Measurements from ENCODE around the gene PLEK.
"Not testable (repeated sequence)": the region's sequence is repeated elsewhere in the genome, so short reads cannot be mapped to it uniquely, and the experiment has no call there.

Gene PLEK, protein sequence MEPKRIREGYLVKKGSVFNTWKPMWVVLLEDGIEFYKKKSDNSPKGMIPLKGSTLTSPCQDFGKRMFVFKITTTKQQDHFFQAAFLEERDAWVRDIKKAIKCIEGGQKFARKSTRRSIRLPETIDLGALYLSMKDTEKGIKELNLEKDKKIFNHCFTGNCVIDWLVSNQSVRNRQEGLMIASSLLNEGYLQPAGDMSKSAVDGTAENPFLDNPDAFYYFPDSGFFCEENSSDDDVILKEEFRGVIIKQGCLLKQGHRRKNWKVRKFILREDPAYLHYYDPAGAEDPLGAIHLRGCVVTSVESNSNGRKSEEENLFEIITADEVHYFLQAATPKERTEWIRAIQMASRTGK
- 1.2 to 3.2 reads per million in 2 donors for total RNA-seq

DNA sequence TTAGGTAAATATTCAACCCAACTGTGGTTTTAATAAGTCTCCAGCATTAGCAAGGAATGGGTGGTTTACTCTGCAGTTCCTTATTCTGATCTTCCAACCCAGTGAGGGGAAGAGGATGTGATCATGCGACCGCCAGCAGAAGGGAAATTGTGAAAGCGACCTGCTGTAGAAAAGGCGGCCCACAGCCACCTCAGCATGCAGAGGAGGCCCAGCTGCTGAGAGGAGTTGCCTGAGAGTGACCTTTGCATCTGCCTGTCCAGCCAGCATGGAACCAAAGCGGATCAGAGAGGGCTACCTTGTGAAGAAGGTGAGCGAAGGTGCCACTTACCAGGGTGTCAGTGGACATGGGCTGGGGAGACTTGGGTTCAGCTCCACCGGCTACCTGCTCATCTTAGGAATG lies at the start of gene PLEK:
PLEK (plus strand) TSS at position 196 of the 400 bp plus-strand sequence; CDS start at position 266, 70 bp downstream.
- peak in 1 of 5 experiments; percentile 35 for DNase-seq

DNA sequence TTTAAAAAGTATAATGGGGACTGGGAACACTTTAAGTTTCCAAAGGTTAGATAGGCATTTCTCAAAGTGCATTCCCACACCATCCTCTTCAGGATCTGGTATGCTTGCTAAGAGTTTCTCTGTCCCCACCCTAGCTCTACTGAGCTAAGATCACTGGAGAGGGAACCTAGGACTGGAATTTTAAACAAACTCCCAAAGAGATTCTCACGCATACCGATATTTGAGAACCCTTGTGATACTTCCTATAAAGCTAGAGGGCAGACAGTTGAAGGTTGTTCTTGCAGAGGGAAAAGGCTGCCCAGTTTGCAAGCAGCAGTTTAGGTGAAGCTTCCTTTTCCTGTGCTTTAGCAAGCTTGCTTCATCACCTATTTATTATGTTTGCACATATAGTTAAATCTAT lies 49.0 kb upstream of the PLEK start:
- no peak for DNase-seq

DNA sequence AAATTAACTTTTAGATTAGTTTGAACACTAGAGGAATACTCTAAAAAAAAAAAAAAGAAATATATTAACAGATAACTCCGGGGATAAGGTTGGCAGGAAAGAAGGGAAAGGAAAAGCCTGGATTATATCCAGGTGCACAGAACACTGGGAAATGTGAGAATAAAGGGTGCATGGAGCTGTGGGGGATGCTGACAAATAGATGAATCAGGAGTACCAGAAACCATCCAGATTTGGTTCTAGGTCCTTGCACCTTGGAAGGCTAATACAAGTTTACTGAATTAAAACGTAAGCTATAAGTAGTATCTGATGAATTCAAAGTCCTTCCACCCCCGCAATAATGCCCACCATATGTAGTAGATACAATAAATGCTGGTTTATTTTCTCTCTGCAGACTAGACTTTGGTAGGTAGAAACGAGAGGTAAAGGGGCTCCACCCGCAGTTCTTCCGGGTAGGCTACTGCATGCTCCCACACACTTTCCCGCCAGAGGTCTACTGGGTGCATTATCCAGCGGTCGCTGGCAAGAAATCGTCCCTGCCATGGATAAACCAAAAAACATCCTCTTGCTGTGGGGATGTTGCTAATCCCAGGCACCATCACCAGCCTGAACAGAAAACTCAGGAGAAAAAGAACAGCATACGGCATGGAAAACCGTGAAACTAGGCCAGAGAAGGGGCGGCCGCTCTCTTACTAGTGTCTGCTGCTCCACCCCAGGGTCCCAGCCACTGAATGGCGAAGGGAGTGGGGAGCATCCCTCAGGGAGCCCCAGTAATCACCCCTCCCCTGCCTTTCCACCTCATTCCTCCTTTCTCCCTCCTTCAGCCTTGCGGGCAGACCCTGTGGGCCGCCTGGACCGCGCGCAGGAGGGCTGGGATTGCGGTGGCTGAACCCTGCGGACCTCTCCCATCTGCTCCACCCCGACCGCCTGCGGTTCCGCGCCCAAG lies 46.8 kb upstream of the PLEK start:
- no peak for DNase-seq

DNA sequence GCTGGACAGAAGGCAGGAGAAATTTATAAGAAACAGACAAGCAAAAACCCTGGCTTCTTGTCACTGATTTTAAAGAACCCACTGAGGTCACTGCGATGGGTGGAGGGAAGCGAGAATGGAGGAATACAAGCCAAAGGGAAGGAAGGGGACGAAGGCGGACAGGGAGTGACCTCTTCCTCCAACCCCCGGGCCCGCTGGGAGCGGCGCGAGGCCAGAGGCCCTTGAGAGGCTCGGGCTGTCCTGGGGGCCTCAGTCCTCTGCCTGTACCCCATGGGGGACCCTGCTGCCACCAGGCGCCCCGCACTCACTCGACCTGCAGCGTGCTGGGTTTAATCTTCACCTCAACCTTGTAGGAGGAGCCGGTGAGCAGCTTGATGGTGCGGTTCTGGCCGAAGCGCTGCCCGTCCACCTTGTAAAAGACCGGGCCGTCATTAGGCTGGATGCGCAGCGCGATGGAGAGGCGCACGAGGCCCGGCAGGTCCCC lies 46.1 kb upstream of the PLEK start:
- no peak for DNase-seq

DNA sequence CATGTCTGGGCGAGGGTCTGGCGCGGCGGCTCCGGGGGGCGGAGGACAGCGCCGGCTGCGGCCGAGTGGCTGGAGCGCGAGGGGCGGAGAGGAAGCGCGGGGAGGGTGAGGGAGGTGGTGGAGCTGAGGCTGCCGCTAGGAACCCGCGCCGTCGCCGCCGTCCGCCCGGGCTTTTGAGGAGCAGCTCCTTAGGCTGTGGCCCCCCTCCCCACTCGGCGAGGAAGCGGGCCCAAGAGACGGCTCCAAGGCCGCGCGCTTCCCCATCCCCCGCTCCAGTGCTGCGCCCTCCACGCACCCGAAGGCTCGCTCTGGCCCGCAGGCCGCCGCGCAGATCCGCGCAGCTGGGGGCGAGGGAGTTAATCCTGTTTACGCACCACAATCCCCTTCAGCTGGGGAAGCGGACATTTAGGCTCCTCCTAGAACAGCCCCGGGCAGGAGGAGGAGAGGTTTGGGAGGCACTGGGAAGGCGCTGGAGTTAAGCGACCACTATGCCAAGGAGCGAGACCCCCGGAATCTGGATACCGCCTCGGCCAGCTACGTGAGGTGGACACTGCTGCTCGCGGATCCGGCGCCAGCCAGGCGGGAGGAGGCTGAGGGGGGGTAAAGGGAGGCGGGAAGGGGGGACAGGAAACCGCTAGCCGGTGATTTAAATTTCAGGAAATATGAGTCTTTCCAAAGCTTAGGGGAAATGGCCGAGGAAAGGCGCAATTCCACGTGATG lies 45.5 kb upstream of the PLEK start, which contains the start of gene CNRIP1:
CNRIP1 (minus strand) TSS at position 552 of the 720 bp plus-strand sequence; CDS start at position 3, 549 bp downstream.
- no peak for DNase-seq

DNA sequence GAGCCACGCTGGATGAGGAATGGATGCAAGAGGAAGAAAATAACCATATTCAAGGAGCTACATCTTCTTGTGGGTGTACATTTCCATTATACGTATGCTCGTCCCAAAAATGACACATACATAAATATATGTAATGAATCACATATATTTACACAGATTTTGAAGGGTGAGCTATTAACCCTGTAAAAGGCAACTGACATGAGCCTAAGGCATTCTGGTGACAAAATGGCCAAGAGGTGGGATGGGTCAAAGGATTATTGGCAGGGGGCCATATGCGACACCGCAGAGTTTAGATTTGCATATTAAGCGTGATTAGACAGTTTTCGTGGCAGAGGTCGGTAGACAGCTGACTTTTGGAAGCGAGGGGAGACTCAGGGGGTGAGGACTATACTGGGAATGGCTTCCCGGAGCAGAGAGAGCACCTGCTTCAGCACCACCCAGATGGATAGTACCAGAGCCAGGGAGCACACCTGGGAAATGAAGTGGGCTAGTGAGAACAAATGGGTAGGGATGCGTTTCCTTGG lies 44.9 kb upstream of the PLEK start:
- DNase-seq, result no peak

DNA sequence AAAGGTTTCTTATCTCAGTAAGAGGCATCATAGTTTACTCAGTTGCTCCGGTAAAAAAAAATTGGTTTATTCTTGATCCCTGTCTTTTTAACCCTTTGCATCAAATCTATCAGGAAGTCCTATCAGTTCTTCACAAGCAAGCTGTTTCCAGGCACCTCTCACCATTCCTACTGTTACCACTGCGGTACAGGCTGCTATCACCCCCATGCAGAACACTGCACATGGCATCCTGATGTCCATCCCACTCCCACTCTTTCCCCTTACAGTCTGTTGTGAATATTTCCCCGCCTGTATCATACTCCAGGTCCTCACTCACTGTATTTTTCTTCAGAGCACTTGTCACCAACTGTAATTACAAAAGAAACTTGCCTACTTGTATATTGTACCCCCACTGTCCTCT lies 40.0 kb upstream of the PLEK start:
- DNase-seq, result no peak

DNA sequence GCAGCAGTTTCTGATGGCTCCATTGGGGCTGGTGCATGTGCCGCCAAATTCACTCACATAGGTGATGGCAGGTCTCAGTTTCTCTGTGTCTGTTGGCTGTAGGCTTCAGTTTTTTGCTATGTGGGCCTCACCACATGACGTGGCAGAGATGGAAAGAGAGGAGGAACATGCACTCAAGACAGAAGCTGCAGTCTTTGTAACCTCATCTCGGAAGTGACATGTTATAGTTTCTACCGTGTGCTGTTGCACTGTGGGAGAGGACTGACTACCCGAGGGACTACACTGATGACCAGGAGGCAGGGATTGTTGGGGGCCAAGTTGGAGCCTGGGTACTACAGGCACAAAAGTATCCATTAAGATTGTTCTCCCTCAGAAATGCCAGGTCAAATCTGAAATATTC lies 36.2 kb upstream of the PLEK start:
- no peak for DNase-seq

DNA sequence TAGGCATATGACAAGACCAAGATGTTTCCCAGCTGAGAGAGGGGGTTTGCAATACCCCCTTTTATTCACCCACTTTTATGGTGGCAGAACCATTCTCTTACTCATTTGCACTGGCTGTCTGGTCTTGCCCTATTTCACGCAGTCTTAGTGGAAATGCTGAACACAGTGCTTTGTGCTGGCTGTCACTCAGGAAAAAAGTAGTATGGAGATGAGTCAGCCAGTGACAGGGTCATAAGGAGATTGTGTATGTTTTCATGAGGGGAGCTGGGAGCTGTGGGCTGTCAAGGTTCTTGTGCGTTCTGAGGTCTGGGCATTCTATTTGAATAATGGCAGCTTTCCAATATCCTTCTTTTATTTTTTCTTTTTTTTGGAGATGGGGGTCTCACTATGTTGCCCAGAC lies 34.4 kb upstream of the PLEK start:
- no peak for DNase-seq

DNA sequence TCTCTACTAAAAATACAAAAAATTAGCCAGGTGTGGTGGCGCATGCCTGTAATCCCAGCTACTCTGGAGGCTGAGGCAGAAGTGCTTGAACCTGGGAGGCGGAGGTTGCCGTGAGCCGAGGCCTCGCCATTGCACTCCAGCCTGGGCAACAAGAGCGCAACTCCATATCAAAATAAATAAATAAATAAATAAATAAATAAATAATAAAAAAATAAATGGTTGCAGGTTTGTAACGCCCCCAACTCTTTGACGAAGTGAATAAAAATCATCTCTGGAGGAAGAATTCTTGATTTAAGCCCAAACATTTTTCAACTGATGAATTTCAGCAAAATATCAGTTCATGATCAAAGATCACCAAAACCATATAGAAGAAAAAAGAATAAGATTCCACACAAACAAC lies 32.1 kb upstream of the PLEK start:
- no peak for DNase-seq

DNA sequence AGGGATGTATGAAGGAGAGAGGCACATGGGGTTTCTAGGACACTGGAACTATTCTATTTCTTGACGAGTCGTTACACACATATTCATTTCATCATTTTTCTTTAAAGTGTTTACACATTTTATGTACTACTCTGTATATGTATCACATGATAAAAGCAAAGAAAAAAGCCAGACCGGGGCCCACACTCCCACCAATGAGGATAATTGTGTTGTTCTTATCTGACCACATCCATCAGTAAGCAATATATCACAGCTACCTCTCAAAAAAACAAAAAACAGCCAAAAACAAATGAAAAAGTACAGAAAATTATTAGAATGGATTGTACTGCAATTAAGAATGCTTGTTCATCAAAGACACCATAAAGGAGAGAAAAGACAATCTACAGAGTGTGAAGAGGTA lies 31.2 kb upstream of the PLEK start:
- no peak for DNase-seq

DNA sequence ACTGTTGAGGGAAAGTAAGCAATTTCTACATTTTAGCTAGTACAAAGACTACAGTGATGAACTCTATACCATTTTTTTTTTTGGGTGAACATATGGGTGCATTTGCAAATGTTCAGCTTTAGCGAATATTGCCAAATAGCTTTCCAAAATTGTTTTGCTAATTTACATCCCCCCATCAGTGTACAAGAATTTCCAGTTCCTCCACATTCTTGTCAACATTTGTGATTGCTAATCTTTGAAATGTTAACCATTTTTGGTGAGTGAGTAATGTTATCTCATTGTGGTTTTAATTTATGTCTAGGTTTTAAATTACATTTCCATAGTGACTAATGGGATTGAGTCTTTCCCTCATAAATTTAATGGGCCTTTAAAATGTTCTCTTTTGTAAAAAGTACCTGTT lies 28.9 kb upstream of the PLEK start:
- no peak for DNase-seq

DNA sequence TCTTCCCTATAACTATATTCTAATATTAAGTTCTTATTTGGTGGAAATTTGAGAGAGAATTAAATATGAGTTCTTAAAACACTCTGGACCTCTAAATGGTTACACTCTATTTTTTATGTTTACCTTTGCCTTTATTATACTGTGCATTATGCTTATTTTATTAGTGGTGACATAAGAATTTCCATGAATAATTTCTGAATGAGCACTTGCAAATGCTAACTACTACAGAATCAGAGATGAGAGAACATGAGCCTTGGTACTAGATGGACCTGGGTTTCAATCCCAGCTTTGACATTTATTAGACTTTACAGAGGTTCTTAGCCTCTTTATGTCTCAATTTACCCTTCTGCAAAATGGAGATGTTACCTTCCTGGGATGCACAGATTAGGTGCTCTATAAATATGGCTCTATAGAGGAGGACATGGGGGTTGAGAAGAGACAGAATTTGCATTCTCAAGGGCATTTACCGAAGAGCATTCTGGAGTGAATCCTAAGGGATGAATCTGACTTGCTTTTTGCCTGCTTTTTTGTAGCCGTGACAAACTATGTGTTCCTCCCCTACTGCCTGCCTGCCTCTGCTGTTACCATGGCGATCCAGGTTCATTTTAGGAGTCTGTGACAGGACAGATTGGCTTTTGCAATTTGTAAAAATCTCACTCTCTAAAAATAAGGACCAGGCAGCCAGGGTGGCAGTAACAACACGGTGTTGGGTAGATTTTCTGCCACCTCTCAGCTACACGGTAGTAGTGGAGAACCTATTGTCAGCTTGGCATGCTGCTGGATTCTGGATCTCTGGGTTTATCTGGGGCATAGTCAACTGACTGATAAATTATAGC lies 24.6 kb upstream of the PLEK start:
- DNase-seq, result no peak

DNA sequence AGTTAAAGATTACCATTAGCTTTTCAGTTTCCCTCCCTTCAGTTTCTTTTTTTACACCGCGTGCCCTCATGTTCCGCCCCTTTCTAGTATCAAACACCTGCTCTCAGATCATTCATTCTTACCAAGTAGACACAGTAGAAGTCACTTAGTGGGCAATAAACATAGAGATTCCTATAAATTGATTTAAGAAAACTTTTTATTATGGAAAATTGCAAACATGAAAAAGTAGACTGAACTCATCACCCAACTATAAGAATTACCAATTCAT lies 24.1 kb upstream of the PLEK start:
- DNase-seq, result no peak

DNA sequence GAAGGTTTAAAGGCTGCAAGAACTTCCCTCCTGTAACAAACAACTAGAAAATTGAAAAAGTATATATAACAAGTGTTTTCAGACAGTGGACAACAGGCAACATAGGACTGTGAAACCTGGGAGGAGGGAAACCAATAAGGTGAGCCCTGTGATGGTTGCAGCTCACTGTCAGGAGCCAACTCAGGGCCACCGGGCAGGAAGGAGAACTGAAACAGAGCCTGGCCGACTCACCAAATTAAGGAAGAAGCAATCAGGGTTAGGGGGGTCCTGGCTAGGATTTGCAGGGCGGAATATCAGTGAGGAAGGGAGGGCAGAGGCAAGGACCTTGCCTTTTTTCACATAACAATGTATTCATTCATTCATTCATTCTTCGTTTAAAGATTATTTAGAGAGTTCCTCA lies 23.5 kb upstream of the PLEK start:
- DNase-seq, result no peak

DNA sequence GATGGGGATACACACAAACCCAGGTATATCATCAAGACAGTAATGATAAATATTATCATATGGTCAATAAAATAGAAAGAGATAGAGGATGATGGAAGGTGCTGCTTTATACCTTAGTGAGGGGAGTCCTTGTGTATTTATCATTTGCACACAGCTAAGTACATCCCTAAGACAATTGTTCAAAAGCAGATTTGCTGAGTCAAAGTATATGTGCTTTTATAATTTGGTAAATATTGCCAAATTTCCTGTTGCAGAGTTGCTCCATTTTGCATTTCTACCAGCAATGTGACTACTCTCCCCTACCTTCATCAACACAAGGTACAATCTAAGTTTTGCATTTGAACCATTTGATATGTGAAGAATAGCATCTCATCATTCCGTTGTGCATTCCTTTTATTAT lies 22.6 kb upstream of the PLEK start:
- DNase-seq, result no peak

DNA sequence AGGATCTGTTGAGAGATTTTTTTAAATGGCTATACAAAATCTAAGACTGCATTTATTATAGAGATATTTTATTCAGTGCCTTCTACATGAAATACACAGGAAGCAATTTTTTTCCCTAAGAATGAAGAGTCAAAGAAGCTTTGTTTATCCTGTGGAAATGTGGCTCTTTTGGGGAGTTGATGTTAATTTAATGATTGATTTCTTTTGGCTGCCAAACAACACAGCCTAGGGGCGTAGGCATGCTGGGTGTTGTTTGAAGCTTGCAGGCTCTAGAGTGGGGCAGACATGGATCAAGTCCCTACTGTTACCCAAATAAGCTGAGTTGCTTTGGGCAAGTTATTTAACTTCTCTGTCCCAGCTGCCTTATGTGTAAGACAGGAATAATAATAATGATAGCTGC lies 21.1 kb upstream of the PLEK start:
- DNase-seq, result no peak

DNA sequence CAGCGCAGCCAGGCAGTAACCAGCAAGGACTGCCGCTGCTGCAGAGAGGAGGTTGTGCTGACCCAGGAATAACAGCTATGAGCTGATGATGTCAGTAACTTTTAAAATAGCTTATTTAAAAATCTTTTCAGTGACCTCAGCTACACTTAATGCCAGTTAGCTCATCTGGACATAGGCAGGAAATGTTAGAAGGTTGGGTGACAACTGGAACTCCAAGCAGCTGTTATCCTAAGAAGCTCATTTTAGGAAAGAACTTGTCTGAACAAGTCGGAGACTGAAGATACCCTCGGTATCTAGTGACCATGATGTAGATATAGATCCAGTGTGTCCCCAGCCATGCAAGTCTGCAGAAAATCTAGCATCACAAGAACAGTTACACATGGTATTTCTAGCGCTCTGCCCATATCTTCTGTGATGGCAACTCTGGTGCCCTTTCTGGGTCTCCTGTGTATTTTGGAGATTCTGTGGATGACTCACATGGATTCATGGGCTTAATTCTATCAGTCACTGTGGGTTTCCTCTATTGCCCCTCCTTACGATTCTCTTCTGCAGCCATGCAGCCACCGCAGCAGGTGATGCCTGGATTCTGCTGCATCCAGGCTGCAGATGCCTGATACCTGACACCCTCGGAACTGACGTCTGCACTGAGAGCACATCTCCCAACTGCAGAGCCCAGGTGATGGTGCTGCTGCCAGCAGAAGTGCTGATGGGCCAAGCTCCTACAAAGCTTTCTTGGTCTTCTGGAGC lies 19.8 kb upstream of the PLEK start:
- DNase-seq, result no peak

DNA sequence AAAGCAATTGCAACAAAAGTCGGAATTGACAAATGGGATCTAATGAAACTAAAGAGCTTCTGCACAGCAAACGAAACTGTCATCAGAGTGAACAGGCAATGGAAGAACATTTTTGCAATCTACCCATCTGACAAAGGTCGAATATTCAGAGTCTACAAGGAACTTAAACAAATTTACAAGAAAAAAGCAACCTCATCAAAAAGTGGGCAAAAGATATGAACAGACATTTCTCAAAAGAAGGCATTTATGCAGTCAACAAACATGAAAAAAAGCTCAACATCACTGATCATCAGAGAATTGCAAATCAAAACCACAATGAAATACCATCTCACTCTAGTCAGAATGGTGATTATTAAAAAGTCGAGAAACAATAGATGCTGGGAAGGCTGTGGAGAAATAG lies 16.0 kb upstream of the PLEK start:
- not testable (repeated sequence) for DNase-seq

DNA sequence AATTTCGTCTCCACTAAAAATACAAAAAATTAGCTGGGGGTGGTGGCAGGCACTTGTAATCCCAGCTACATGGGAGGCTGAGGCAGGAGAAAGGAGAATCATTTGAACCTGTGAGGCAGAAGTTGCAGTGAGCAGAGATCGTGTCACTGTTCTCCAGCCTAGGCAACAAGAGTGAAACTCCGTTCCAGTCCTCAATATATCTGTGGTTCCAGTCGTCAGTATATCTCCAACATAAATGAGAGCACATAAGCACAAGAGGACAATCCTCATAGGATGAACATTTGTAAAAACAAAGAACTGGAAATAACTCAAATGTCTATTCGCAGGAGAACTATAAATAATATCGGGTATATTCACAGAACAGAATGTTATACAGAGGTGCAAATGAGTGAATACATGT lies 13.1 kb upstream of the PLEK start:
- no peak for DNase-seq

Data from T-helper 2 cell (primary cell).